ENCODE measurements around the gene ATP13A5. TPM values are rescaled to one million over a fixed set of nuclear protein-coding genes. Genes with fewer than 3 reads are reported as not detected.

ATP13A5 gene
- total RNA-seq, 2 donors from 2014 or later = 0.59 TPM; not detected in 1

GRCh38 chr3:193248848-193249468 is 129.6 kb downstream of the ATP13A5 start:
- Mint-ChIP-seq H3K4me3 (no peak overlapping the region), H3K4me1 (peaks cover 5% of the 10 kb centered on the region), H3K36me3 (ENCODE audit: low read depth) (peaks cover 6% of the 10 kb centered on the region), H3K27me3 (ENCODE audit: insufficient read depth) (no peaks in the 10 kb centered on the region), H3K27ac (no peak overlapping the region), H3K9me3 (peaks cover 39% of the 10 kb centered on the region)
- no peak overlapping the region for H3K4me3 ChIP-seq (ENCODE audit: low read length)
- no peaks in the 10 kb centered on the region for H3K4me1 ChIP-seq (ENCODE audit: control insufficient read depth, insufficient read depth, low read length)
- peaks cover 38% of the 10 kb centered on the region for H3K9me3 ChIP-seq (ENCODE audit: control insufficient read depth, low read length)
- H3K27me3 ChIP-seq (ENCODE audit: control insufficient read depth, insufficient read depth, low read length, poor library complexity, severe bottlenecking) = peaks cover 7% of the 10 kb centered on the region
- H3K36me3 ChIP-seq (ENCODE audit: control insufficient read depth, insufficient read depth, low read length) = no peaks in the 10 kb centered on the region
- H3K27ac ChIP-seq (ENCODE audit: low read depth, low read length) = no peak overlapping the region
- no peak for DNase-seq
- TF ChIP-seq CTCF (conservative IDR thresholded peaks at IDR 0.05) = no peak
- H3K9ac ChIP-seq (ENCODE audit: extremely low read depth, low read length, poor library complexity, severe bottlenecking) = no peak overlapping the region
- WGBS, 2 experiments (ENCODE audit: insufficient coverage in 1 of 2, insufficient read length in 1 of 2) = 75% methylated on average over 2 of the region's 2 CpGs; no CpG with 5 or more reads in 1 of the 2 experiments

GRCh38 chr3:193243571-193243970 is 135.0 kb downstream of the ATP13A5 start:
- no peak for TF ChIP-seq CTCF (conservative IDR thresholded peaks at IDR 0.05)
- Histone ChIP-seq H3K4me1 (ENCODE audit: control insufficient read depth, insufficient read depth, low read length) (no peaks in the 10 kb centered on the region), H3K27me3 (ENCODE audit: control insufficient read depth, insufficient read depth, low read length, poor library complexity, severe bottlenecking) (peaks cover 33% of the 10 kb centered on the region), H3K9ac (ENCODE audit: extremely low read depth, low read length, poor library complexity, severe bottlenecking) (no peak overlapping the region), H3K4me3 (ENCODE audit: low read length) (no peak overlapping the region), H3K27ac (ENCODE audit: low read depth, low read length) (no peak overlapping the region), H3K9me3 (ENCODE audit: control insufficient read depth, low read length) (peaks cover 21% of the 10 kb centered on the region), H3K36me3 (ENCODE audit: control insufficient read depth, insufficient read depth, low read length) (no peaks in the 10 kb centered on the region)
- peaks cover 3% of the 10 kb centered on the region for H3K36me3 Mint-ChIP-seq (ENCODE audit: low read depth)
- no peak overlapping the region for H3K4me3 Mint-ChIP-seq
- DNase-seq = no peak
- peaks cover 20% of the 10 kb centered on the region for H3K9me3 Mint-ChIP-seq
- H3K4me1 Mint-ChIP-seq = no peaks in the 10 kb centered on the region
- H3K27me3 Mint-ChIP-seq (ENCODE audit: insufficient read depth) = peaks cover 29% of the 10 kb centered on the region
- H3K27ac Mint-ChIP-seq = no peak overlapping the region
- WGBS, 2 experiments (ENCODE audit: insufficient coverage in 1 of 2, insufficient read length in 1 of 2) = 86 to 92% methylated on average over 3 of the region's 3 CpGs

- Mint-ChIP-seq H3K4me3 (peak overlapping the region; percentile 70), H3K27ac (no peak overlapping the region), H3K27me3 (ENCODE audit: insufficient read depth) (peaks cover 29% of the 10 kb centered on the region), H3K36me3 (ENCODE audit: low read depth) (no peaks in the 10 kb centered on the region), H3K4me1 (no peaks in the 10 kb centered on the region), H3K9me3 (peaks cover 5% of the 10 kb centered on the region)
- no peak for TF ChIP-seq CTCF (conservative IDR thresholded peaks at IDR 0.05)
- H3K4me3 ChIP-seq (ENCODE audit: low read length) = peak overlapping the region; percentile 74
- H3K27me3 ChIP-seq (ENCODE audit: control insufficient read depth, insufficient read depth, low read length, poor library complexity, severe bottlenecking) = peaks cover 33% of the 10 kb centered on the region
- H3K36me3 ChIP-seq (ENCODE audit: control insufficient read depth, insufficient read depth, low read length) = no peaks in the 10 kb centered on the region
- H3K4me1 ChIP-seq (ENCODE audit: control insufficient read depth, insufficient read depth, low read length) = no peaks in the 10 kb centered on the region
- H3K9me3 ChIP-seq (ENCODE audit: control insufficient read depth, low read length) = peaks cover 3% of the 10 kb centered on the region
- WGBS, 2 experiments (ENCODE audit: insufficient coverage in 1 of 2, insufficient read length in 1 of 2) = 94 to 96% methylated on average over 5 to 11 of the region's 11 CpGs
- H3K27ac ChIP-seq (ENCODE audit: low read depth, low read length) = no peak overlapping the region
- H3K9ac ChIP-seq (ENCODE audit: extremely low read depth, low read length, poor library complexity, severe bottlenecking) = no peak overlapping the region
- DNase-seq = no peak
Observed at GRCh38 chr3:193241716-193242115, 136.8 kb downstream of the ATP13A5 start.

Data from endodermal cell (in vitro differentiated cells).